Left cardiac atrium (tissue), 4 donors: ENCODE measurements around the gene KIFC3. TPM values are rescaled to one million over a fixed set of nuclear protein-coding genes. Genes with fewer than 3 reads are reported as not detected.

Experiments used
- ATAC-seq, 2 donors: fragments of 200-7000 bp; cut with Tn5 transposase; one replicate each; pipeline ENCODE4 v1.9.1; 2020; ENCODE audit warnings: mild to moderate bottlenecking in 2 of 2, moderate library complexity in 2 of 2
- DNase-seq: peaks from one replicate; pipeline ENCODE4 v3.0.0-alpha.2; 2020
- intact Hi-C, 2 donors: fragments of 100-400 bp; cut with DNase I; formaldehyde crosslinking; loops; one replicate each; pipeline versions ENCODE4 v1.14.1 to v1.15.1; 2022 to 2023
- total RNA-seq, 2 donors: library from RNA; stranded (reverse); fragmentation: NEBNext Ultra II Directional; extraction: Animal tissue kit (Norgen Biotek cat#: 25700); gene quantifications; one replicate each; pipeline ENCODE4 v1.2.1, GENCODE V29; 2021
- donor health status: DM: no; HTN: yes; CAD: no.
- donor health status: DM: no; HTN: yes; CAD: no; lungs with severe emphysema.
- donor health status: DM: yes; HTN: yes; CAD: no.
- donor health status: Dilated cardiomyopathy.

Gene KIFC3
- total RNA-seq, 2 donors from 2014 or later, result 37.1 to 55.4 TPM

GRCh38 chr16:57775661-57776469 is 26.4 kb downstream of the KIFC3 start:
- DNase-seq (no peak), ATAC-seq (peak; percentile 9 to 78)
- intact Hi-C loops, result no loop called here

GRCh38 chr16:57774705-57775285 is 27.5 kb downstream of the KIFC3 start:
- DNase-seq, result no peak
- intact Hi-C loops, result no loop called here
- ATAC-seq, result no peak

GRCh38 chr16:57773655-57774295 is 28.5 kb downstream of the KIFC3 start:
- intact Hi-C loops, result no loop called here
- no peak for DNase-seq
- ATAC-seq, result no peak

GRCh38 chr16:57773019-57773418 is 29.3 kb downstream of the KIFC3 start:
- ATAC-seq (no peak), DNase-seq (no peak)
- intact Hi-C loops, result no loop called here

GRCh38 chr16:57771141-57771785 is 31.0 kb downstream of the KIFC3 start:
- DNase-seq (no peak), ATAC-seq (no peak)
- intact Hi-C loops, result no loop called here

GRCh38 chr16:57770361-57770760 is 31.9 kb downstream of the KIFC3 start:
- DNase-seq (no peak), ATAC-seq (no peak)
- intact Hi-C loops, result no loop called here

- intact Hi-C loops, result no loop called here
- ATAC-seq (no peak), DNase-seq (no peak)
Observed at GRCh38 chr16:57769541-57770145, 32.6 kb downstream of the KIFC3 start.

- DNase-seq (no peak), ATAC-seq (no peak)
- intact Hi-C loops, result no loop called here
Observed at GRCh38 chr16:57766714-57767348, 35.5 kb downstream of the KIFC3 start.

GRCh38 chr16:57765160-57765728 is 37.0 kb downstream of the KIFC3 start:
- ATAC-seq (peak in 1 of 2 donors; percentile 13), DNase-seq (no peak)
- intact Hi-C loops, result no loop called here

GRCh38 chr16:57764341-57765159 is 37.7 kb downstream of the KIFC3 start:
- DNase-seq, result no peak
- ATAC-seq, result peak; percentile 36 to 62
- intact Hi-C loops, result loop anchor here in 1 of 2 donors (5.0 kb wide), 1 partner anchor 33 kb away; no protein-coding TSS in a partner anchor

- no peak for DNase-seq
- intact Hi-C loops, result loop anchor here in 1 of 2 donors (5.0 kb wide), 1 partner anchor 33 kb away; no protein-coding TSS in a partner anchor
- ATAC-seq, result no peak
Observed at GRCh38 chr16:57764006-57764340, 38.3 kb downstream of the KIFC3 start.

GRCh38 chr16:57763285-57764005 is 38.8 kb downstream of the KIFC3 start:
- intact Hi-C loops, result loop anchor here in 1 of 2 donors (5.0 kb wide), 1 partner anchor 34 kb away; no protein-coding TSS in a partner anchor
- no peak for ATAC-seq
- DNase-seq, result no peak

GRCh38 chr16:57762365-57763040 is 39.8 kb downstream of the KIFC3 start:
- intact Hi-C loops, result loop anchor here in 1 of 2 donors (5.0 kb wide), 1 partner anchor 35 kb away; no protein-coding TSS in a partner anchor
- no peak for ATAC-seq
- DNase-seq, result no peak

- DNase-seq, result no peak
- ATAC-seq, result no peak
- intact Hi-C loops, result loop anchor here in 1 of 2 donors (5.0 kb wide), 1 partner anchor 35 kb away; no protein-coding TSS in a partner anchor
Observed at GRCh38 chr16:57761957-57762356, 40.3 kb downstream of the KIFC3 start.

GRCh38 chr16:57761301-57761700 is 41.0 kb downstream of the KIFC3 start:
- DNase-seq (no peak), ATAC-seq (no peak)
- intact Hi-C loops, result loop anchor here in 1 of 2 donors (5.0 kb wide), 1 partner anchor 36 kb away; no protein-coding TSS in a partner anchor
